Mesenchymal stem cell (in vitro differentiated cells and primary cell): ENCODE measurements around the gene FNBP1.

Source experiments
- DNase-seq: peaks from one replicate; pipeline ENCODE4 v3.0.0-alpha.2; 2013
- H2AFZ ChIP-seq: one replicate; pipeline ENCODE4 v1.6.1; 2013; ENCODE audit warnings: low read depth, mild to moderate bottlenecking, control low read depth, inconsistent platforms, low read length, moderate library complexity
- H2AK5ac ChIP-seq: 2 replicates; pipeline ENCODE4 v1.6.1; 2013; ENCODE audit warnings: low read length, moderate library complexity, mild to moderate bottlenecking, inconsistent platforms; ENCODE audit not compliant: severe bottlenecking
- H2BK120ac ChIP-seq: one replicate; pipeline ENCODE4 v1.6.1; 2013; ENCODE audit warnings: low read depth, mild to moderate bottlenecking, inconsistent platforms, low read length, moderate library complexity
- H2BK12ac ChIP-seq, 2 experiments: one replicate each; pipeline ENCODE4 v1.6.1; 2013; ENCODE audit warnings: inconsistent platforms in 2 of 2, low read length in 2 of 2, mild to moderate bottlenecking in 2 of 2, moderate library complexity in 2 of 2, control low read depth in 1 of 2
- H2BK15ac ChIP-seq: one replicate; pipeline ENCODE4 v1.6.1; 2013; ENCODE audit warnings: mild to moderate bottlenecking, low read depth, inconsistent platforms; ENCODE audit not compliant: poor library complexity, severe bottlenecking
- H2BK5ac ChIP-seq: 2 replicates; pipeline ENCODE4 v1.6.1; 2013; ENCODE audit warnings: low read depth, mild to moderate bottlenecking, low read length, control low read depth, inconsistent platforms; ENCODE audit not compliant: poor library complexity, severe bottlenecking
- H3K14ac ChIP-seq, 2 experiments: one replicate each; pipeline ENCODE4 v1.6.1; 2013; ENCODE audit warnings: inconsistent platforms in 2 of 2, low read length in 2 of 2, control low read depth in 1 of 2, mild to moderate bottlenecking in 1 of 2, moderate library complexity in 1 of 2
- H3K18ac ChIP-seq, 2 experiments: one replicate each; pipeline ENCODE4 v1.6.1; 2013; ENCODE audit warnings: inconsistent platforms in 2 of 2, low read length in 2 of 2, control low read depth in 1 of 2, low read depth in 1 of 2, mild to moderate bottlenecking in 1 of 2
- H3K23ac ChIP-seq, 2 experiments: one replicate each; pipeline ENCODE4 v1.6.1; 2013; ENCODE audit warnings: inconsistent platforms in 2 of 2, low read length in 2 of 2, mild to moderate bottlenecking in 2 of 2, moderate library complexity in 2 of 2, control low read depth in 1 of 2
- H3K27ac ChIP-seq: 2 replicates; pipeline ENCODE4 v1.5.1; 2013; ENCODE audit warnings: mild to moderate bottlenecking, moderate library complexity, low read length, control low read depth, inconsistent platforms; ENCODE audit not compliant: poor library complexity, severe bottlenecking
- H3K27me3 ChIP-seq, 2 experiments: 2 replicates each; pipeline versions ENCODE4 v1.6.1 to v1.7.0; 2013; ENCODE audit warnings: low read length in 2 of 2, mild to moderate bottlenecking in 2 of 2, moderate library complexity in 2 of 2, control low read depth in 1 of 2, inconsistent platforms in 1 of 2; ENCODE audit not compliant: control insufficient read depth in 1 of 2, insufficient read depth in 1 of 2
- H3K36me3 ChIP-seq, 2 experiments: 2 replicates each; pipeline versions ENCODE4 v1.6.1 to v1.7.0; 2013; ENCODE audit warnings: low read length in 2 of 2, control low read depth in 1 of 2, inconsistent platforms in 1 of 2, low read depth in 1 of 2, mild to moderate bottlenecking in 1 of 2; ENCODE audit not compliant: insufficient read depth in 2 of 2, control insufficient read depth in 1 of 2
- H3K4ac ChIP-seq, 2 experiments: one replicate each; pipeline ENCODE4 v1.6.1; 2013; ENCODE audit warnings: inconsistent platforms in 2 of 2, low read length in 2 of 2, mild to moderate bottlenecking in 2 of 2, moderate library complexity in 2 of 2, control low read depth in 1 of 2, low read depth in 1 of 2
- H3K4me1 ChIP-seq: 2 replicates; pipeline ENCODE4 v1.6.1; 2013; ENCODE audit warnings: low read depth, low read length, control low read depth; ENCODE audit not compliant: control insufficient read depth, insufficient read depth
- H3K4me2 ChIP-seq: 2 replicates; pipeline ENCODE4 v1.6.1; 2013; ENCODE audit warnings: low read length, mild to moderate bottlenecking, inconsistent platforms; ENCODE audit not compliant: poor library complexity, severe bottlenecking
- H3K4me3 ChIP-seq, 2 experiments: 2 replicates each; pipeline versions ENCODE4 v1.5.1 to v1.7.0; 2013; ENCODE audit warnings: low read length in 2 of 2, mild to moderate bottlenecking in 2 of 2, control low read depth in 1 of 2, low read depth in 1 of 2; ENCODE audit not compliant: insufficient read depth in 1 of 2
- H3K79me1 ChIP-seq: replicated peaks from 2 replicates; pipeline ENCODE4 v1.6.1; 2013; ENCODE audit warnings: mild to moderate bottlenecking, control low read depth, low read length, inconsistent platforms; ENCODE audit not compliant: poor library complexity, severe bottlenecking
- H3K9ac ChIP-seq: 2 replicates; pipeline ENCODE4 v1.7.0; 2013; ENCODE audit warnings: mild to moderate bottlenecking, low read length, moderate library complexity
- H3K9me3 ChIP-seq: 2 replicates; pipeline ENCODE4 v1.7.0; 2013; ENCODE audit warnings: mild to moderate bottlenecking, low read length; ENCODE audit not compliant: control insufficient read depth
- H4K8ac ChIP-seq: one replicate; pipeline ENCODE4 v1.6.1; 2013; ENCODE audit warnings: inconsistent platforms, mild to moderate bottlenecking, low read length, moderate library complexity
- H4K91ac ChIP-seq: one replicate; pipeline ENCODE4 v1.6.1; 2013; ENCODE audit warnings: mild to moderate bottlenecking, low read length, inconsistent platforms
- WGBS: methylation state at CpG from one replicate; pipeline ENCODE4 v1.1.7; 2013; ENCODE audit warnings: mixed read lengths; 5-methylcytosine and 5-hydroxymethylcytosine counted together

The FNBP1 gene

DNA sequence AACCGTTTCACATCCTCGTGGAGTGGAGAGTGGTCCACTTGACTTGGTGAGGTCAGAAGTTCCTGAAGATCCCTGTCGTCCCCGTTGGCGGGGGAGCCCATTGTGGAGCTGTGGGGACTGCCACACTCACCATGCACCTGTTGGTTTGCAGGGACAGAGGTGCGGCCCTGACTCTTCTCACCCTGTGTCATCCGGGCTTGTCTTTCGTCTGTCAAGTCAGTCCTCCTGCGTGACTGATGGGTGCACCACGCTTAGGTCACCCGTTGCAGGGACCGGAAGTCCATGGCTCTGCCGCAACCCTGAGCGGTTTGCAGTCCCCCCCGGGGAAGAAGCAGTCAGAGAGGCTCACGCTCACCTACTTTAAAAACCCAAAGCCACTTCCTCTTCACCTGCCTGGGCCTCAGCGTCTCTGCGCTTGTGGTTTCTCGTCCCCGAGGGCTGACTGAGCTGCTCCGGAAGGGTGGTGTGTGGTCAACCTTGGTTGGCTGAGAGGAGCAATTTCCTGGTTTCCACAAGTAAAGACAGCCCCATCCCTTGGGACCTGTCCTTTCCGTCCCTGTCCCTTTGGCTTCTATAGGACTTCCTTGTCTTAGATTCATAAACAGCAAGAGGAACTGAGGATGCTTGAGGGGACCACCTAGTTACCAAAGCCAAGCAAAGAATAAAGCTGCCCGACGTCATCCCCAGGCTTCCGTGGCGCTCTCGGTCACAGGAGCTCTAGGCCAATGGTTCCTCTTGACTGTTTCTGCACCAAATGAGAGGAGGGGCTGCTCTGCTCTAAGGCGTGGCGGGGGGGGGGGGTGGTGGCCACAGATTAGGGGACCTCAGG lies 154.5 kb downstream of the FNBP1 start:
- Histone ChIP-seq H3K4me1 (peaks cover 27% of the 10 kb centered on the region), H3K18ac (no peak overlapping the region), H2BK120ac (no peak overlapping the region), H2AFZ (no peak overlapping the region), H3K14ac (no peak overlapping the region), H3K9me3 (no peaks in the 10 kb centered on the region), H3K4me2 (no peak overlapping the region), H3K27me3 (no peaks in the 10 kb centered on the region), H3K23ac (no peak overlapping the region), H2BK5ac (no peak overlapping the region), H3K9ac (no peak overlapping the region), H3K79me1 (no peaks in the 10 kb centered on the region), H2BK12ac (no peak overlapping the region), H3K4ac (no peak overlapping the region), H2AK5ac (no peak overlapping the region), H3K4me3 (no peak overlapping the region), H3K36me3 (peaks cover 18 to 21% of the 10 kb centered on the region in 2 experiments), H2BK15ac (no peak overlapping the region), H4K8ac (no peak overlapping the region), H3K27ac (no peak overlapping the region), H4K91ac (no peak overlapping the region)
- no peak for DNase-seq
- WGBS = 91% methylated on average over 27 of the region's 29 CpGs

DNA sequence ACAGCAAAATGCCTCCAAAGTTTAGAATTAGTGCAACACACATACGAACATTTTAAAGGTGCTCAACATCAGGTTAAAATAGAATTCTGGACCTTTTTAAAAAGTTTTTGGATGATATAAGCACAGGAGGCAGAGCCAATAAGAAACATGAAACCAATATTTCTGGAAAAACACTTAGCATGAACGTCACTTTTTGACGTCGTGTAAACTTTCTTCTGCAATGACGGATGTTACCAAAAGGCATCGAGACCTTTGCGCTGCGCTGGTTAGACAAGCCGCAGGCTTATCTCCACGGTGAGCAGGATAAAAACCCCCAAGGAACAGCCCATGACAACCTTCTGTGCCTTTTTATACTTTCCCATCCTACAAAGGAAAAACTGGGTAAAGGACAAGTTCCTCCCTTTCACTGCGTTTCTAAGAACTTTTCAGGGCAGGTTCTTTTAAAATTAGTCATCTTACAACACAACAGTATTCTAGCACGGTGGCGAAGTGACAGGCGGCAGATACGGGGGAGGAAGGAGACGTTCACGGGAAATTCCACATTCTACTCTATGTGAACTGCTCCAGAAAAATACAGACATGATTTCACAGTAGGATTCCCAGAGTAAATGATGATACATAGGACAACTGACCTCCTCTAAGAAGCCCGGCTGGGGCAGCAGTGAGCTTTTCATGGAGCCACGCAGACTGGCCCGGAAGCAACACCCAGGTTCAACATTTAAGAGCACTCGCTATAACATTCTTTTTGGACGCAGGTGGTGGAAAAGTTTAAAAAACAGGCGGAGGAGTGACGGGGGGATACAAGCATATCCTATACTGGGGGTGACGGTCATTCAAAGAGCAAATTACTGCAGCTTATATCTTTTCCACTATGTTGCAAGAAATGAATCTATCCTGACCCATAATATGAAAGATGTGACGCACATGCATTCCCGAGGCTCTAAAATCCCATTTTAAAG lies 155.4 kb downstream of the FNBP1 start:
- H2BK12ac ChIP-seq = no peak overlapping the region
- H2BK5ac ChIP-seq = no peak overlapping the region
- H3K79me1 ChIP-seq = no peaks in the 10 kb centered on the region
- H2BK120ac ChIP-seq = no peak overlapping the region
- H3K23ac ChIP-seq = no peak overlapping the region
- H3K4me2 ChIP-seq = no peak overlapping the region
- no peak overlapping the region for H2BK15ac ChIP-seq
- H4K91ac ChIP-seq = no peak overlapping the region
- H2AFZ ChIP-seq = no peak overlapping the region
- no peaks in the 10 kb centered on the region for H3K27me3 ChIP-seq
- 62% methylated on average over 27 of the region's 27 CpGs for WGBS
- H3K27ac ChIP-seq = no peak overlapping the region
- no peak overlapping the region for H2AK5ac ChIP-seq
- H3K36me3 ChIP-seq = peaks cover 20 to 21% of the 10 kb centered on the region in 2 experiments
- DNase-seq = peak; percentile 86
- H3K4ac ChIP-seq = no peak overlapping the region
- no peaks in the 10 kb centered on the region for H3K9me3 ChIP-seq
- H3K14ac ChIP-seq = no peak overlapping the region
- H3K4me3 ChIP-seq = no peak overlapping the region
- H3K4me1 ChIP-seq = peaks cover 27% of the 10 kb centered on the region
- no peak overlapping the region for H4K8ac ChIP-seq
- no peak overlapping the region for H3K18ac ChIP-seq
- H3K9ac ChIP-seq = no peak overlapping the region

DNA sequence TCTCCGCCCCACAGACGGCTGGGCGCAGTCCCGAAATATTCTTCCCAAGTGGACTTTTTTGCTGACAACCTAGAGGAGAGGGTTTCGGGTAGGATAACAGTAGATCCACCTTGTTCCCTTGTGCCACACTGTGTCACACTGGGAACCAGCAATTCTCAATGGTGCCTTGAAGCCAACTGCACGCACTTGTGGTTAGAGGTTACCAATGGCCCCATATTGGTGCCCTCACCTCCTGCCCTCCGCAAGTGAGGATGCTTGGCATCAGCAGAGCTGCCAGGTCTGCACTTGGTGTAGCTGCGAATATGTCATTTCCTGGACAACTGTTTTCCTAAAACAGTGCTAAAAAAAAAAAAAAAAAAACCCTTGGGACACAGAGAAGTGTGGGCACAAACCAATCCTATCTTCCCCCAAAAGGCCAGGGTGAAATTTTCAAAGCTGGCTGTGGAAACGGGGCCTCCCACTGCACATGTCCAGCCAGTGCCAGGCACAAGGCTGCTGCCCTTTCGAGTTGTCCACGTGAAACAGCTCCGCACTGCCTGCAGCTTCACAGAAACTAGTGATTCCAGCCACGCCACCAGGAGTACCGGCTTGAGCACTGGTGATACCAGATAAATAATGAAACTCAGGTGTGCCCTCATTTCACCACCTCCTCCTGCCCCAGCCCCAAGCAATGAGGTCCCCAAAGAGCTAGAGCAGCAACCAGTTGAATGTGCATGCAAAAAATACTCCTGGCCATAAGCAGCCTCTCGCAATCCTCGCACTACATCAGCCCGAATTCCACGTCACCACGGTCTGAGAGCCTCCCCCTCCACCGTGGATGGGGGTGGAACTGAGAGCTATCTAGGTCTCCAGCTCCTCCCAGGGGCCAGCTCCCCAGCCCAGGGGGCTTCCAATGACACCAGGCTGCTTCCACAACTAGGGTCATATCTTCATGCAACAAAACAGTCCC lies 156.5 kb downstream of the FNBP1 start:
- peak overlapping the region in 1 of 2 experiments; percentile 38 for H3K18ac ChIP-seq

More for the DNA sequence above, 156.5 kb downstream of the FNBP1 start:
- no peaks in the 10 kb centered on the region for H3K9me3 ChIP-seq
- H2BK120ac ChIP-seq = no peak overlapping the region
- H3K4me2 ChIP-seq = no peak overlapping the region
- 86% methylated on average over 20 of the region's 20 CpGs for WGBS
- H3K4ac ChIP-seq = peak overlapping the region in 1 of 2 experiments; percentile 20
- peak overlapping the region; percentile 56 for H3K9ac ChIP-seq
- H3K14ac ChIP-seq = peak overlapping the region in 1 of 2 experiments; percentile 28
- peaks cover 28% of the 10 kb centered on the region for H3K4me1 ChIP-seq
- H3K79me1 ChIP-seq = no peaks in the 10 kb centered on the region
- H3K36me3 ChIP-seq = peaks cover 21 to 24% of the 10 kb centered on the region in 2 experiments
- H3K27me3 ChIP-seq = no peaks in the 10 kb centered on the region
- H2BK15ac ChIP-seq = no peak overlapping the region
- no peak overlapping the region for H2AFZ ChIP-seq
- H3K27ac ChIP-seq = no peak overlapping the region
- no peak overlapping the region for H2AK5ac ChIP-seq
- H2BK5ac ChIP-seq = no peak overlapping the region
- peak overlapping the region; percentile 22 to 64 for H2BK12ac ChIP-seq
- H4K8ac ChIP-seq = no peak overlapping the region
- DNase-seq = no peak
- H4K91ac ChIP-seq = peak overlapping the region; percentile 43
- peak overlapping the region in 1 of 2 experiments; percentile 60 for H3K23ac ChIP-seq
- peak overlapping the region in 1 of 2 experiments; percentile 23 for H3K4me3 ChIP-seq
